K562 (cell line): ENCODE data around the gene INPP5D. TPM values are rescaled to one million over a fixed set of nuclear protein-coding genes. Genes with fewer than 3 reads are reported as not detected.

ENCODE experiments used
- ATAC-seq: fragments of 200-7000 bp; cut with Tn5 transposase; 3 replicates; pipeline ENCODE4 v1.9.1; 2020; ENCODE audit warnings: moderate library complexity
- BruUV-seq: library from RNA; stranded (reverse); fragments of 400-500 nt; replicated peaks from 2 replicates; lab custom pipeline; 2021; lab: Mats Ljungman, UMichigan
- CTCF ChIA-PET: fragments of 300-600 bp; formaldehyde crosslinking; extraction: SDS; loops from one replicate; lab custom pipeline; 2021; ENCODE audit warnings: low intra/inter-chr PET ratio; lab: Yijun Ruan, JAX
- POLR2A ChIA-PET: fragments of 300-600, 350-650 bp; sonication (Branson Sonifier 250); formaldehyde crosslinking; extraction: SDS; loops from one replicate; lab custom pipeline; 2021; ENCODE audit warnings: antibody characterized with exemption, inconsistent platforms; lab: Yijun Ruan, JAX
- DNase-seq, 4 experiments: peaks; one replicate each; pipeline versions ENCODE4 v3.0.0 to v3.0.0-alpha.2; 2011 to 2018; ENCODE audit warnings: low spot score in 3 of 4, mixed read lengths in 3 of 4; ENCODE audit errors: extremely low read depth in 1 of 4
- FAIRE-seq: peaks from 2 replicates; lab custom pipeline; 2011; peaks lifted over from hg19 to GRCh38; lab: Jason Lieb, UNC
- H2AFZ ChIP-seq: 2 replicates; pipeline ENCODE4 v1.6.0; 2011; ENCODE audit warnings: low read depth, low read length, control low read depth, inconsistent platforms
- H3K27ac ChIP-seq: fragments of 200-600 bp; 3 replicates; pipeline ENCODE4 v1.8.0; 2011; ENCODE audit warnings: low read depth, mild to moderate bottlenecking, control low read depth, inconsistent platforms, low read length, moderate library complexity, mixed read lengths; ENCODE audit errors: extremely low read depth
- H3K27me3 ChIP-seq, 2 experiments: fragments of 300-600 bp in 1 of 2; 2 replicates in 1 of 2; 3 replicates in 1 of 2; pipeline versions ENCODE4 v1.6.0 to v1.8.0; 2011; ENCODE audit warnings: inconsistent platforms in 2 of 2, low read length in 2 of 2, mild to moderate bottlenecking in 1 of 2, mixed read lengths in 1 of 2, moderate library complexity in 1 of 2; ENCODE audit not compliant: control insufficient read depth in 2 of 2, insufficient read depth in 2 of 2
- H3K36me3 ChIP-seq: fragments of 300-600 bp; 3 replicates; pipeline ENCODE4 v1.8.0; 2011; ENCODE audit warnings: mild to moderate bottlenecking, low read length, inconsistent platforms; ENCODE audit not compliant: control insufficient read depth, insufficient read depth
- H3K4me1 ChIP-seq, 2 experiments: fragments of 200-600 bp in 1 of 2; replicated peaks in 1 of 2; 2 replicates in 1 of 2; 3 replicates in 1 of 2; pipeline versions ENCODE4 v1.5.1 to v1.8.0; 2011; ENCODE audit warnings: inconsistent platforms in 2 of 2, low read length in 2 of 2, mild to moderate bottlenecking in 1 of 2, mixed read lengths in 1 of 2, moderate library complexity in 1 of 2; ENCODE audit not compliant: control insufficient read depth in 2 of 2, insufficient read depth in 2 of 2
- H3K4me2 ChIP-seq: 2 replicates; pipeline ENCODE4 v1.6.1; 2011; ENCODE audit warnings: low read length, control low read depth, inconsistent platforms, mixed read lengths; ENCODE audit not compliant: insufficient read depth
- H3K4me3 ChIP-seq: fragments of 200-600 bp; sonication (generic), shearing (Covaris generic); 2 replicates; pipeline ENCODE4 v1.5.1; 2016; ENCODE audit warnings: control low read depth, inconsistent platforms
- H3K79me2 ChIP-seq: fragments of 200-600 bp; 3 replicates; pipeline ENCODE4 v1.8.0; 2011; ENCODE audit warnings: low read length, inconsistent platforms; ENCODE audit not compliant: control insufficient read depth, insufficient read depth
- H3K9ac ChIP-seq, 2 experiments: 2 replicates each; pipeline versions ENCODE4 v1.6.0 to v1.6.1; 2011; ENCODE audit warnings: low read depth in 2 of 2, low read length in 2 of 2, control low read depth in 1 of 2, inconsistent platforms in 1 of 2, mild to moderate bottlenecking in 1 of 2, mixed read lengths in 1 of 2; ENCODE audit not compliant: insufficient read depth in 1 of 2
- H3K9me1 ChIP-seq: one replicate; pipeline ENCODE4 v1.6.0; 2011; ENCODE audit warnings: inconsistent platforms, mild to moderate bottlenecking, low read length, moderate library complexity; ENCODE audit not compliant: control insufficient read depth, insufficient read depth
- H3K9me3 ChIP-seq: replicated peaks from 2 replicates; pipeline ENCODE4 v1.5.1; 2011; ENCODE audit warnings: low read depth, low read length, inconsistent platforms; ENCODE audit not compliant: control insufficient read depth, insufficient read depth
- H4K20me1 ChIP-seq: replicated peaks from 2 replicates; pipeline ENCODE4 v1.6.1; 2011; ENCODE audit warnings: low read length, inconsistent platforms, mixed read lengths; ENCODE audit not compliant: control insufficient read depth, insufficient read depth
- DACH1 ChIP-seq: fragments of 450-650 bp; IDR thresholded peaks from 2 replicates; pipeline ENCODE4 v1.6.1; 2018; ENCODE audit not compliant: partially characterized antibody
- ELF2 ChIP-seq: fragments of 250-450 bp; sonication (Bioruptor Pico); IDR thresholded peaks from 2 replicates; pipeline ENCODE4 v1.5.0; 2021; ENCODE audit warnings: mild to moderate bottlenecking
- HDAC8 ChIP-seq: fragments of 450-650 bp; IDR thresholded peaks from 2 replicates; pipeline ENCODE4 v1.6.1; 2016; ENCODE audit warnings: mild to moderate bottlenecking, missing genetic modification characterization, moderate library complexity, missing compliant biosample characterization
- SMARCE1 ChIP-seq: fragments of 450-650 bp; IDR thresholded peaks from 2 replicates; pipeline ENCODE4 v1.7.1; 2016; ENCODE audit warnings: mild to moderate bottlenecking
- TSC22D4 ChIP-seq: fragments of 450-650 bp; IDR thresholded peaks from 2 replicates; pipeline ENCODE4 v1.6.1; 2016; ENCODE audit warnings: missing genetic modification characterization, missing biosample characterization, control low read depth
- ZBTB7A ChIP-seq: IDR thresholded peaks from 2 replicates; pipeline ENCODE4 v1.6.1; 2011; ENCODE audit warnings: low read depth, mild to moderate bottlenecking, low read length, moderate library complexity, borderline replicate concordance; ENCODE audit not compliant: control insufficient read depth
- WGBS: fragments of 100-300 bp; shearing (Covaris generic); methylation state at CpG from one replicate; pipeline ENCODE4 v1.1.6; 2016; ENCODE audit warnings: low coverage, mixed read lengths; ENCODE audit not compliant: insufficient coverage; ENCODE audit errors: missing lambda C conversion rate; 5-methylcytosine and 5-hydroxymethylcytosine counted together
- in situ Hi-C: fragments of 300-500 bp; cut with MboI; formaldehyde crosslinking; loops from 4 replicates; pipeline ENCODE4 v1.15.0; 2018; ENCODE audit warnings: inconsistent platforms, mixed read lengths
- intact Hi-C: fragments of 100-400 bp; cut with micrococcal nuclease; formaldehyde crosslinking; loops from 2 replicates; pipeline ENCODE4 v1.14.2; 2022
- polyA plus RNA-seq, 8 experiments: library from polyadenylated mRNA; depleted of rRNA in 4 of 8; stranded (reverse) in 5 of 8; unstranded in 3 of 8; fragments of >200 nt; fragmentation: Nextera tagmentation in 2 of 8; fragmentation: Illumina TruSeq in 1 of 8; extraction: Ambion mirVana in 2 of 8; extraction: Trizol in 1 of 8; gene quantifications; 2 replicates each; pipeline versions ENCODE4 v1.2.1 to v1.2.3, GENCODE V29; 2011 to 2014; ENCODE audit warnings: inconsistent platforms in 1 of 8, missing spikeins in 1 of 8
- total RNA-seq, 7 experiments: library from RNA; depleted of rRNA in 6 of 7; stranded (reverse); fragments of >200 nt in 6 of 7; fragmentation: Illumina TruSeq in 2 of 7; extraction: Trizol in 2 of 7; gene quantifications; 2 replicates each; pipeline versions ENCODE4 v1.2.1 to v1.2.3, GENCODE V29; 2011 to 2021; ENCODE audit warnings: low replicate concordance in 1 of 7
- TF ChIP-seq, protein P1 (sequence below): fragments of 250-450 bp; sonication (Bioruptor Pico); IDR thresholded peaks from 2 replicates; pipeline ENCODE4 v1.4.0; 2020; ENCODE audit warnings: borderline replicate concordance
- TF ChIP-seq, protein P2 (sequence below): fragments of 250-450 bp; sonication (Bioruptor Pico); IDR thresholded peaks from 2 replicates; pipeline ENCODE4 v1.5.0; 2020; ENCODE audit warnings: mild to moderate bottlenecking, borderline replicate concordance
- TF ChIP-seq, protein P3 (sequence below): fragments of 450-650 bp; formaldehyde crosslinking; IDR thresholded peaks from 2 replicates; pipeline ENCODE4 v1.4.0; 2020; ENCODE audit warnings: mild to moderate bottlenecking, moderate library complexity

The INPP5D gene
- total and polyA plus RNA-seq, 9 of the 15 experiments (the other 6 are each of a cell fraction or from before 2014, with no cell fraction given), result 0.55 to 6.2 (median 2.2) TPM

DNA sequence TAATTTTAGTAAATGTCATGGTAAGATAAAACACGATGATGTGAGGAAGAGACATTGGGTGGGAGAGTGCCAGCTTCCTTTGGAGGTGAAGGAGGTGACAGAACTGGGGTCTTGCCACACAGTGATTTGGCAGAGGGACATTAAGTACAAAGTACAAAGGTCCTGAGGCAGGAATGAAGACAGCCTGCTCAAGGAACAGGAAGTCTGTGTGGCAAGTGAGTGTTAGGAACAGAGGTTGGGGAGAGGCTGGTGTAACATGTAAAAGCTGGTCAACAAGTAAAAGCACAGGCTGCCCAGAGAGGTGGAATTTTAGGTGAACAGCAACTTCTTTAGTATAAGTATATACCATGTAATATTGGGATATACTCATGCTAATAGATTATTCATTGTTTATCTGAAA, 73.1 kb downstream of the INPP5D start:
- no peak for DNase-seq
- ChIA-PET CTCF (no interaction called here), POLR2A (interaction anchor here (0.7 kb wide), 1 partner anchor 22 kb away, joined by 3 read pairs; no protein-coding TSS in a partner anchor)
- Histone ChIP-seq H3K4me3 (no peak overlapping the region), H3K4me1 (no peaks in the 10 kb centered on the region; a peak in 1 of 5 replicates), H4K20me1 (no peaks in the 10 kb centered on the region), H3K79me2 (no peaks in the 10 kb centered on the region), H3K4me2 (no peak overlapping the region), H2AFZ (no peak overlapping the region), H3K9ac (no peak overlapping the region), H3K9me1 (no peaks in the 10 kb centered on the region), H3K27me3 (no peaks in the 10 kb centered on the region), H3K27ac (no peak overlapping the region), H3K36me3 (no peaks in the 10 kb centered on the region), H3K9me3 (no peaks in the 10 kb centered on the region)
- intact Hi-C loops, result no loop called here
- no peak for FAIRE-seq
- WGBS, result 0% methylated on average over 1 of the region's 1 CpG
- TF ChIP-seq DACH1 (peak; percentile 44), ELF2 (CRISPR knock-in tag) (no peak)
- no TSS peak for BruUV-seq
- no peak for ATAC-seq
- in situ Hi-C loops, result no loop called here

DNA sequence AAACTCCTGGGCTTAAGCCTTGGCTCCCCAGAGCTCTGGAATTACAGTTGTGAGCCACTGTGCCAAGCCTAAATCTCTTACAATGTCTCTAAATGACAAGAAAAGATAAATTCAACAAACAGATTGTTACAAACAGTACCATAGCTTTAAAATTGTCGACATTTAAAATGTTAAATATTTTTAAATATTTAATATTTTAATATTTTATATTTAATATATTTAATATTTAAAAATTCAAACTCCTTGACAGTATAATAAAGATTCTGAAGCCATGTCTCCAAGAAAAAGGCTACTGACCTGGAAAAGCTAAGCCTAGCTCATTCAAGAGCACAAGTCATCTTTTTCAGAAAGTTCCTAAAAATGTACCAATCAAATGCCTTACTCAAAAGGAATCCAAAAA, 75.3 kb downstream of the INPP5D start:
- no peak for DNase-seq
- Histone ChIP-seq H3K27ac (no peak overlapping the region), H3K4me3 (no peak overlapping the region), H2AFZ (no peak overlapping the region), H3K36me3 (no peaks in the 10 kb centered on the region), H3K4me2 (no peak overlapping the region), H3K9ac (no peak overlapping the region), H3K4me1 (no peaks in the 10 kb centered on the region; a peak in 1 of 5 replicates), H3K27me3 (no peaks in the 10 kb centered on the region), H4K20me1 (no peaks in the 10 kb centered on the region), H3K9me3 (no peaks in the 10 kb centered on the region), H3K9me1 (no peaks in the 10 kb centered on the region), H3K79me2 (no peaks in the 10 kb centered on the region)
- FAIRE-seq, result no peak
- TF ChIP-seq, protein P1, sequence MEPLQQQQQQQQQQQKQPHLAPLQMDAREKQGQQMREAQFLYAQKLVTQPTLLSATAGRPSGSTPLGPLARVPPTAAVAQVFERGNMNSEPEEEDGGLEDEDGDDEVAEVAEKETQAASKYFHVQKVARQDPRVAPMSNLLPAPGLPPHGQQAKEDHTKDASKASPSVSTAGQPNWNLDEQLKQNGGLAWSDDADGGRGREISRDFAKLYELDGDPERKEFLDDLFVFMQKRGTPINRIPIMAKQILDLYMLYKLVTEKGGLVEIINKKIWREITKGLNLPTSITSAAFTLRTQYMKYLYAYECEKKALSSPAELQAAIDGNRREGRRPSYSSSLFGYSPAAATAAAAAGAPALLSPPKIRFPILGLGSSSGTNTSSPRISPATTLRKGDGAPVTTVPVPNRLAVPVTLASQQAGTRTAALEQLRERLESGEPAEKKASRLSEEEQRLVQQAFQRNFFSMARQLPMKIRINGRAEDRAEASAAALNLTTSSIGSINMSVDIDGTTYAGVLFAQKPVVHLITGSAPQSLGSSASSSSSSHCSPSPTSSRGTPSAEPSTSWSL (CRISPR knock-in tag), result no peak
- TF ChIP-seq, protein P2, sequence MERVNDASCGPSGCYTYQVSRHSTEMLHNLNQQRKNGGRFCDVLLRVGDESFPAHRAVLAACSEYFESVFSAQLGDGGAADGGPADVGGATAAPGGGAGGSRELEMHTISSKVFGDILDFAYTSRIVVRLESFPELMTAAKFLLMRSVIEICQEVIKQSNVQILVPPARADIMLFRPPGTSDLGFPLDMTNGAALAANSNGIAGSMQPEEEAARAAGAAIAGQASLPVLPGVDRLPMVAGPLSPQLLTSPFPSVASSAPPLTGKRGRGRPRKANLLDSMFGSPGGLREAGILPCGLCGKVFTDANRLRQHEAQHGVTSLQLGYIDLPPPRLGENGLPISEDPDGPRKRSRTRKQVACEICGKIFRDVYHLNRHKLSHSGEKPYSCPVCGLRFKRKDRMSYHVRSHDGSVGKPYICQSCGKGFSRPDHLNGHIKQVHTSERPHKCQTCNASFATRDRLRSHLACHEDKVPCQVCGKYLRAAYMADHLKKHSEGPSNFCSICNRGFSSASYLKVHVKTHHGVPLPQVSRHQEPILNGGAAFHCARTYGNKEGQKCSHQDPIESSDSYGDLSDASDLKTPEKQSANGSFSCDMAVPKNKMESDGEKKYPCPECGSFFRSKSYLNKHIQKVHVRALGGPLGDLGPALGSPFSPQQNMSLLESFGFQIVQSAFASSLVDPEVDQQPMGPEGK (CRISPR knock-in tag), result no peak
- no peak for TF ChIP-seq ZBTB7A
- TF ChIP-seq, protein P3, sequence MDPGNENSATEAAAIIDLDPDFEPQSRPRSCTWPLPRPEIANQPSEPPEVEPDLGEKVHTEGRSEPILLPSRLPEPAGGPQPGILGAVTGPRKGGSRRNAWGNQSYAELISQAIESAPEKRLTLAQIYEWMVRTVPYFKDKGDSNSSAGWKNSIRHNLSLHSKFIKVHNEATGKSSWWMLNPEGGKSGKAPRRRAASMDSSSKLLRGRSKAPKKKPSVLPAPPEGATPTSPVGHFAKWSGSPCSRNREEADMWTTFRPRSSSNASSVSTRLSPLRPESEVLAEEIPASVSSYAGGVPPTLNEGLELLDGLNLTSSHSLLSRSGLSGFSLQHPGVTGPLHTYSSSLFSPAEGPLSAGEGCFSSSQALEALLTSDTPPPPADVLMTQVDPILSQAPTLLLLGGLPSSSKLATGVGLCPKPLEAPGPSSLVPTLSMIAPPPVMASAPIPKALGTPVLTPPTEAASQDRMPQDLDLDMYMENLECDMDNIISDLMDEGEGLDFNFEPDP (CRISPR knock-in tag), result no peak
- no peak for TF ChIP-seq TSC22D4
- TF ChIP-seq HDAC8 (tag), result no peak
- TF ChIP-seq SMARCE1, result no peak
- WGBS, result 9% methylated on average over 1 of the region's 1 CpG
- in situ Hi-C loops (no loop called here), intact Hi-C loops (no loop called here)
- no TSS peak for BruUV-seq
- ATAC-seq, result no peak
- CTCF ChIA-PET, result no interaction called here
- POLR2A ChIA-PET, result interaction anchor here (0.6 kb wide), 1 partner anchor 122 kb away, joined by 3 read pairs; the partner anchor contains the start of gene NGEF
